Measurements from ENCODE around the gene MYOM1.

DNA sequence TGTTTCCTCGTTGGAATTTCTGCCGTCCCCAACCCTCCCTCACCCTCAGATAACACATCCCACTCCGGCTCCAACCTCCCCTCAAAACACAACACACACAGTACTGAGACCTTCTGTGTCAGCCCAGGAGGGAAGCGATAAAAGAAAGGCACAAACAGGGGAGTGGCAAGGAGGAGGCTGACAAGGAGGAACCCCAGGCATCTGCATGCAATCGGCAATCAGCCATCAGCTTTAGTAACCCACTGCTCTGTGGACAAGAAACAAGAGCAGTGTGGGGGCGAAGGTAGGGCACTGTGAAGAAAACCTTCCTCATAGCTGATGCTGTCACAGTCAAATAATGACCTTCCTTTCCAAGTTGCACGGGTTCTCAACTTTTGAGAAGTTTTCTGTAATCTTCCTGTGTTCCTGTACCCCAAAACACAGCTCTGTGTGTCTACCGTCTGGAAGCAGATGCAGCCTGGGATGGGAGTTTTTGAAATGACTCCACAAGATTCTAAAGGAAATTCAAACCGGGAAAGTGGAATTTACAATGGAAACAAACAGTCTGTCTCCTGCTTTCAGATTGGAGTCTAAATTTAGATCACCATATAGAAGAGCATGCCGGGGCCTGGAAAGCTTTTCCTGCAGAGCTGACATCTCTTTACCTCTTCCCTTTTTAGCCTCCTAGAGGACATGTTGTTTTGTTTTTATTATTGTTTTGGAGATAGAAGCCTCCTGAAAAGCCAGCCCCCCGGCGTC lies 190.4 kb downstream of the MYOM1 start:
- no peak for TF ChIP-seq POLR2A (IDR thresholded peaks at IDR 0.05; ENCODE audit: low read length)
- TF ChIP-seq GATA1 (IDR thresholded peaks at IDR 0.05; ENCODE audit: low read depth, low read length) = no peak
